ENCODE data around the gene SLC22A23.

GRCh38 chr6:3422435-3423070, 34.3 kb downstream of the SLC22A23 start:
- TF ChIP-seq CTCF (IDR thresholded peaks at IDR 0.05; ENCODE audit: low read length) (no peak), EZH2 (optimal IDR thresholded peaks at IDR 0.05; ENCODE audit: low read depth, low read length) (no peak), EZH2phosphoT487 (IDR thresholded peaks at IDR 0.05; ENCODE audit: low read length) (no peak)

All from MM.1S (cell line).